ENCODE results near the gene IGFBP7. TPM values are rescaled to one million over a fixed set of nuclear protein-coding genes. Genes with fewer than 3 reads are reported as not detected.

IGFBP7 gene
- polyA plus RNA-seq, 4 donors: 466 to 679 (median 600) TPM

DNA sequence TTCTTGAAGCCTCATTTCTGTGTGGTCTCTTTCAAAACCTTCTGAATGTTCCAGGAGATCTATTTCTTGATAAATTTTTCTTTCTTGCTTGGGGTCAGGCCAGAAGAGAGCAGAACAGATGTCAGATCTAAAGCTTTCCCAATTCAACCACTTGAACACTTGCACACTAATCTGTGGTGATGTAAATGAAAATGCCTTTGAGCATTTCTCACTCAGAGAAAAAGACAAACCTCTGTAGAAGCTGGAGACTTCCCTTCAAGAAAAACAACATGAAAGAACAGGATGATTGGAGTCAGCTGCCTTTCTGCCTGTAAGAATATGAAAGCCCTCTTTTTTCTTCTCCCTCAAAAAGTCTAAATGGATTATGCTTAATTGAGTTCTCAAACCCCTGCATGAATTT is 11.2 kb downstream of the IGFBP7 start:
- no peak for DNase-seq (ENCODE audit: low read depth in 4 of 4, low spot score in 2 of 4)

DNA sequence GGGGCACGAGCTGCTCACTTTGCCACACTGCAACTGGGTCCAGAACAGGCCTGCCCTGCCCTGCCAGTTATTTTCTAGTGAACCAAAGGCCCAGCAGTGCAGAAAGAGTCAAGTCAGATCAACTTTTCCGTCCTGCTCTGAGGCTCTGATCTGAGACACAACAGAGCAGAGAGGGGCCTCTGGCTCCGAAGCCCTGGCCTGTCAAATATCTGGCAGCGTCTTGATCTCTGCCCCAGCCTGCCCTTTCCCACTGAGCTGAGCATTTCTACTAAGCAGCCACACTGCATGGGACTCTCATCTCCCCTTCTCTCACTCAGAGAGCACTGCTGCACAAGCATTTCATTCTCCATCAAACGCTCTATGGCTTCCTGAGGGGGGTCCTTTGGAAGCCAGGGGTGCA is 11.8 kb downstream of the IGFBP7 start:
- DNase-seq (ENCODE audit: low read depth in 4 of 4, low spot score in 2 of 4): no peak

DNA sequence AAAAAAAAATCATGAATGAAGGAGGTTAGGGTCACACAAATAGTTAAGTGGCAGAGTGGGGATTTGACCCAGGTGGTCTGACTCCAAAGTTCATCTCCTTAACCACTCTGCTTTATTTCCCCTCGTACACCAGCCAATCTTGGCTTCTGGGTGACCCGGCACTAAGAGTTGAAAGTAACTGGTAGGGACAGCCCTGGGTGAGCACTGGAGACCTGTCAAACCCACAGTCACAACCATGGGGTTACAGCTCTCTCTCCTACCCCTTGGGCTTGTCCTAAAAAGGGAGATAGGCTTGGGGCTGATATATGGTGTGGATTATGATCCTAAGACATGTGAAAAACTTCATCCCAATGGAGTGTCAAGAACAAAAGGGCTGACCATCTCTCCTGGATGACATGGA is 12.5 kb downstream of the IGFBP7 start:
- DNase-seq (ENCODE audit: low read depth in 4 of 4, low spot score in 2 of 4): no peak

DNA sequence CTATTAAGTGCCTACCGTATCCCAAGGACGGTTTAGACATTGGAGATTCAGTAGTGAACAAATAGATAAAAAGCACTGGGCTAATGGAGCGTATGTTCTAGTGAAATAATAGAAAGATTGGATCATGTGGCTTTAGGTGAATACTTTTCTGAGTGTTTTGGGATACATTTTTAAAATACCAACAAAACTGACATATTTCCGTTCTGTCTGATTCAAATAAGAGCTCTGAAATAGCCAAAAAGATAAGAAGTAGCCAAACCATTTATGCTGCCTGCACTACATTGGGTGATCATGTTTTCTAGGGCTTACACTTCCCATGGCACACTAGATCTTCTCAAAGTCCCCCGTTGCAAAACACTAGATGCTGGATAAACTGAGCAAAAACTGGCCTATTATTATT is 14.2 kb downstream of the IGFBP7 start:
- no peak for DNase-seq (ENCODE audit: low read depth in 4 of 4, low spot score in 2 of 4)

DNA sequence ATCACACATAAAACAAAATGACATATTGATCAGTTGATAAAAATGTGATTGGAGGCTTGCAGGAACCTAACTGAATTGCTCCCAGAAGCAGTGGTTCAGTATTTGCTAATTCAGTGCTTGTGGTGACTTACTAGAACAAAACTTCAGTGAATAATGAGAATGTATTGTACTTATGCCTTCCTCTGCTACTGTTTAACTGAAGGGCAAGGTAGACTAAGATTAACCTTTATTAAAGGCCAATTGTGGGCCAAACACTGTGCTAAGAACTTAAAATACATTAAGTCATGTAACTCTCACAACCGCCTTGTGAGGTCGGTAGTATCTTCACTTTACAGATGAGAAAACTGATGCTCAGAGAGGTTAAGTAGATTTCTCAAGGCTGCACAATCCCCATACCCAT is 14.9 kb downstream of the IGFBP7 start:
- DNase-seq (ENCODE audit: low read depth in 4 of 4, low spot score in 2 of 4): no peak

DNA sequence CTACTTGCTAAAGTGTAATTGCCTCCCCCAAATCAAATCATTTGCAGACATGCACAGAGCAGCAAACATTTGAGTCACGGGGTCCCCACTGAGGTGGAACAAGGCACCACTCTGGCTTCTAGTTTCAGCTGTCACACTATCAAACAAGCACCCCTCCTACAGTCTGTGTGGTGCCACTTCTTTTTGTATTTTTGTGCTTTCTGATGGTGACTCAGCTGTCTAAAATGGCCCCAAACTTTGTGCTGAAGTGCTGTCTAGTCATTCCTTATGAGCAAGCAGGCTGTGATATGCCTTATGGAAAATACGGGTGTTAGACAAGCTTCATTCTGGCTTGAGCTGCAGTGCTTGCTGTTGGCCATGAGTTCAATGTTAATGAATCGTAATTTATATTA is 15.4 kb downstream of the IGFBP7 start:
- no peak for DNase-seq (ENCODE audit: low read depth in 4 of 4, low spot score in 2 of 4)

DNA sequence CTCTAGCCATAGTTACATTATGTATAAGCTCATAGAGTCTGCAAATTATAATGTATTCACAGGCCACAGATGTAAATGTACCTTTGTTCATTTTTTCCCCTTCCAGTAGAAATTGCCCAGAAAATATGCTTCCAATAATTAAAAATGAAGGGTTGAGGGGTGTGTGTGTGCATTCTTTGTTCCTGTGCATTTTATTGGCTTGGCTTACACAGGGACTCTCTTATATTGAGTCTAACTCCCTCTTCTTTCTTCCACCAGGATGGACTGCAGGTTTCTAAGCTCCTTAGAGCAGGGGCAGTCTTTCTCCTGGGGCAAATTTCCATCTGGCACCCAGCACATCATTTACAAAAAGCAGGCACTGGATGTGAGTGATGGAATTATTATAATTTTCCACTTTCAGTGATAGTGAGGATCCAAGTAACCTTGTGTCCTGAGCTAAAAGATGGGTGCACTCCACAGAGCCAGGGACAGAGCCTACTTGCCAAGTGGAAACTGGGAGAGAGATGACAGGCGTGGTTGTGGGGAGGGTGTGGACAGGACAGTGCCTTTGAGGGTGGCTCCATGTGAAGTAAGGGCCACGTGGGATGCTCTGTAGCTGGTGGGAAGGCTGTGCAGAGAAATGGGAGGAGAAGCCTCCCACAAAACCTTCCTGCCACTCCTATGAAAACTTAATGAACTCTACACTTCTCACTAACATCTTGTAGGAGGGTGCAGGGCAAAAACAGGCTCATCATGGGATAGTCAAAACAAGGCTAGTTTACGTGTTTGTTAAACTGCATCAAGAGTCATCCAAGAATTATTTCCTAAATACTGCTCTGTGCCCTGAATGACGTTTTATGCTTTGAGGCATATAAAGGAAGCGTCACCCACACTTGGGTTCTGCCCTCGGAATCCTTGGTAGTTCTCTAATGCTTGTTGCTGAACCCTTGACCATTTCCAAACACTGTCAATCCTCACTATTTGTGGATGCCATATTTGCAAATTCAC is 16.0 kb downstream of the IGFBP7 start:
- no peak for DNase-seq (ENCODE audit: low read depth in 4 of 4, low spot score in 2 of 4)

DNA sequence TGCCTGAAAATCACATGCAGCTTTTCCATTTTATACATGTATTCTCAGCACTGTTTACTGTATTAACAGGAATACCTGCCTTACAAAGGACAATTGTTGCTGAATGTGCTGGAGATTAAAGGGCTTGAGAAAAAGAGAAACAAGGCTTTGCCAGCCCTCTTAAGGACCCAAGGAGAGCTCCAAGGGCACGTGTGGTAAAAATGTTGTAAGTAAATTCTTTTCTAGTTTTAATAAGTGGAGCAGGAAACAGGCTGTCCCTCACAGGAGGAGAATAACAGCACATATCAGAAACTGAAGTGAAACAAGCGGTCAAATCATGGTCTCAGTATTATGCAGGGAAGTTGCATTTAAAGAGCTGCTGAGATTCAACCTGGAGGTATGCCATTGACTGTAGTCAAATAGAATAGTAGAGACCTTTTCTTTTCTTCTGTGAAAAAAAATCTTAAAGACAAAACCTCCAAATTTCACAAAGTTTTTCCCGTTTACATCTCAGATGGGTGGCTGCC is 18.5 kb downstream of the IGFBP7 start:
- no peak for DNase-seq (ENCODE audit: low read depth in 4 of 4, low spot score in 2 of 4)

DNA sequence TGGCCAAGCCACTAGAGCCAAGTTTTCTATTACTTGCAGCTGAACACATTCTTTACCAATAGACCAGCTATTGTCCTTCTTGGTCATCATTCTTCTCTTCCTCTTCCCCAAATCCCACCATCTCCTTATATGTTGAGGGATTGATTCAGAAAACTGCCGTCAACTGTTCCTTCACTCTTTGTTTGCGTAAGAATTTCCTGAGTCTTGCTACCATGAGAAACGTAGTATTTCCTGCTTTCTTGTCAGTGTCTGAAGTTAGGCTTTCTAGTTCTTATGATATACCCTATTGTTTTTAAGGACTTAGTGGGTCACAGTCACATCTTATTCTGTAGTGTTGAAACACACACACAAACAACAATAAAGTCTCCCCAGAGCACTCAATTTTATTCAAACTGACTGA is 20.1 kb downstream of the IGFBP7 start:
- no peak for DNase-seq (ENCODE audit: low read depth in 4 of 4, low spot score in 2 of 4)

DNA sequence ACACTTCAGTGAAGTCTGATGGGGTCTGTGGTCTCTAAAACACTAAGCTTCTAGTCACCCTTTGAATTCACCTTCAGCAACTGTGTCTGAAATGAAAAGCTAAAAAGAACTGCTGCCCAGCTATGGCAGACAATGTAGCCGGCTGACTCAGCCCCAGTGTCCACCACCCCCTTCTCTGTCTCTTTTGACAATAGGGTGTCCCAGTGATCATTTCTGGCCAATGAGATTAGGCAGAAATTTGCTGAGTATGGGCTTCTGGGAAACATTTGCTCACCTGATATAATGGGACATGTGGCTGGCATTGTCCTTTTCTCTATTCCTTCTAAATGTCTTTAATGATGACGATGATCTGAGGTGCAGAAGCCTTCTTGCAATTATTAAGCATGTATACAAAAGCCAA is 20.6 kb downstream of the IGFBP7 start:
- no peak for DNase-seq (ENCODE audit: low read depth in 4 of 4, low spot score in 2 of 4)

DNA sequence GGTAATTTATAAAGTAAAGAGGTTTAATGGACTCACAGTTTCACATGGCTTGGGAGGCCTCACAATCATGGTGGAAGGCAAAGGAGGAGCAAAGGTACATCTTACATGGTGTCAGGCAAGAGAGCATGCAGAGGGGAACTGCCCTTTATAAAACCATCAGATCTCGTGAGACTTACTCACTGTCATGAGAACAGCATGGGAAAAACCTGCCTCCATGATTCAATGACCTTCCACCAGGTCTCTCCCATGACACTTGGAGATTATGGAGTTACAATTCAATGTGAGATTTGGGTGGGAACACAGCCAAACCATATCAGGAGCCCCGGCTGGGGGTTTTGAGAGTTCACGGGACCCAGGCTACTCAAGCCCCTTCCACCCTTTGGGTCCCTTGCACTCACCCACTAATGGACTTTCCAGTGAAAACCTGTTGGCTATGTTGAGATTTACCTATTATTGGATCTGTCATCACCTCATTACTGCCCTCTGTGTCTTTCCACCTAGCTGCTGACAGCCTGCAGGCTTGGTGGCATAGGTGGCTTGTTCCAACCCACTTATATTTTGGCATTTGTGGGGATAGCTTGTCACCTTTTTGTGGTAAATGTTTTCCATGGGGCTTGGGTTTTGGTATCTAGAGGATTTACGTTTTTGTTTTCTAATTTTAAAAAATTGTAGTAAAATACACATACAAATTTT is 24.0 kb downstream of the IGFBP7 start:
- DNase-seq (ENCODE audit: low read depth in 4 of 4, low spot score in 2 of 4): no peak

DNA sequence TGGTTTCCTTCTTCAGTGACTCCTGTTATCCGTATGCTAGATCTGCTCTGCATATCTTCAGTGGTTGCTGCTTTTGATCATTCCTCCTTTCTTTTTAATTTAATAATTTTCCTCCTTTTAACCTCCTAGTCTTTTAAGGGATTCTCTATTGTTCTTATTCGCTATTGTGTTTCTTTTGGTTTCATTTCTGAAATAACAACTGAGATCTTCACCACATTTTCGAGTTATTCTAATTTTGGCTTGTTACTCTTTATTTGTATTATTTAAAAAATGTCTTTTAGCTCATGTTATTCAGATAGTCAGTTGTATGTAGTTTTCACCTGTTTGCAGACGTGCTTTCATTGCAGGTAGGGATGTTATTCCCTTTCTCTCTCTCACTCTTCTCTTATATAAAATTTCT is 24.9 kb downstream of the IGFBP7 start:
- no peak for DNase-seq (ENCODE audit: low read depth in 4 of 4, low spot score in 2 of 4)

DNA sequence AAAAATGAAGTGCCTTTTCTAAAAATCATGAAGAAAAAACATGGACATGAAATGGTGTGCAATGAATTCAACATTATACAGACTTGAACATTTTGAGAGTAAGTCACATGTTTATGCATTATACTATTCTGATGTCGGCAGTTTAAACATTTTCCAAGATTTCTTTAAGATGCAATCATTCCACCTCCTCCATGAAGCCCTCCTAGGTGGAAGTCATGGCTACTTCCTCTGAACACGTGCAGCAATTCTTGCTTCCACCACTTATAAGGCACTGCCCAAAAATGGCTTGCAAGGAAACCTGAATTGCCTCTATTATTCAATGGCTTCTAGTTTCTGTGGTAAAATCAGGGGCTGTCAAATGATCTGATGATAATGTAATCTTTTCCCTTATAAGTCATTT is 25.8 kb downstream of the IGFBP7 start:
- no peak for DNase-seq (ENCODE audit: low read depth in 4 of 4, low spot score in 2 of 4)

DNA sequence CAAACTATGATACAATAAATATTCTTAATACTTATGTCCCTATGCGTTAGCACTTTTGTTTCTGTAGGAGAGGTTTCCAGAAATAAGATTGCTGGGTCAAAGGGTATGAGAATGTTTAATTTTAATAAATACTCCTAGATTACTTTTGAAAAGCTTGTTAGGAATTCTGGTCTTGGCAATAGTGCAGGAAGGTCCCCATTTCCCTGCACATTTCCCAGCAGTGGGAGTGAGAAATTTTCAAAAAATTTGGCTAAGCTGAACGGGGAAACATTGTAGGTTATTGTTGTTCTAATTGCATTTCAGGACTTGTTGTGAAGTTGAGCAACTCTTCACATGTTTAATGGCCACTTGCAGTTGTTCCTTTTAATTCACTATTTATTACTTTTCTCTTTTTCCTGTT is 27.1 kb downstream of the IGFBP7 start:
- DNase-seq (ENCODE audit: low read depth in 4 of 4, low spot score in 2 of 4): no peak

DNA sequence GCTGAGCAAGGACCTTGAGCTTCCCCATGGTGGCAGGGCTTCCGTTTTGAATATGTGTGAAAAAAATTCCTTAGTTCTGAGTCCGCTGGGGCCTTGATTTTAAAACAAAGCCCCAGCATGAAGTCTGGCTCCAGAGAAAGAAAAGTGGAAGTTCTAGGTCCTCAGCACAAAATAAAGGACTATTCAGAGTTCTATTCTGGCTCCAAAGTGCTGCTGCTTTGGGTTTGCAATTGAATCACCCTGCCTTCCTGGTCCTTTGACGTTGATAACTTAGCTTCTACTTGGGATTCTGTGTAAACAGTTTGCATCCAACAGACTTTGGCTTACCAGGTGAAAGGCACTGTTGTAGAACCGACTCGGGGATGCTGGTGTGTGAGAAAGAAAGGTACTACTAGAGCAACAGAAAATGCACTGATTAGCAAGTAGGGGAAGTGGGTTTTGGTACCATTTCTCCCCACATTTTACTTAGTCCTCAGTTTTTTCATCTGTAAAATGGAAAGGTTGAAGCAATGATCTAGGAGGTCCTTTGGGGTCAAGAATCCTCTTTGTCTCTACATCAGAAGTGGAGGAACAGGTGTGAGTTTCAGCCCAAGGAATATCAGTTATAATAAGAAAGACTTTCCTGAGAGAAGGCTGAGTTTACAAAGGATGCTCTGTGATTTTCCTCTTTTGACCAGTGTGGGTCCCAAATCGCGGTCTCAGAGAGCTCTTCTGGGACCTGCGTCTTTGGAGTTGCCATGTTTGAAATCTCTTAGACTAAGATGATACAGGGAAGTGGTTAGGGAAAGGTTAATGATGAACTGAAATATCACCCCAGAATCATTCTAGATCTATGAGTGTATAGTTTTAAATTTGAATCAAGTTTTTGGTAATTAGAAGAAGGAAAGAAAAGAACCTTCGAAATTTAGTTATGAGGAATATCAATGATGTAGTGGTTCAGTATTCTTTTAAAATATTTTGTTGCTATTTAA is 28.2 kb downstream of the IGFBP7 start:
- DNase-seq (ENCODE audit: low read depth in 4 of 4, low spot score in 2 of 4): no peak

DNA sequence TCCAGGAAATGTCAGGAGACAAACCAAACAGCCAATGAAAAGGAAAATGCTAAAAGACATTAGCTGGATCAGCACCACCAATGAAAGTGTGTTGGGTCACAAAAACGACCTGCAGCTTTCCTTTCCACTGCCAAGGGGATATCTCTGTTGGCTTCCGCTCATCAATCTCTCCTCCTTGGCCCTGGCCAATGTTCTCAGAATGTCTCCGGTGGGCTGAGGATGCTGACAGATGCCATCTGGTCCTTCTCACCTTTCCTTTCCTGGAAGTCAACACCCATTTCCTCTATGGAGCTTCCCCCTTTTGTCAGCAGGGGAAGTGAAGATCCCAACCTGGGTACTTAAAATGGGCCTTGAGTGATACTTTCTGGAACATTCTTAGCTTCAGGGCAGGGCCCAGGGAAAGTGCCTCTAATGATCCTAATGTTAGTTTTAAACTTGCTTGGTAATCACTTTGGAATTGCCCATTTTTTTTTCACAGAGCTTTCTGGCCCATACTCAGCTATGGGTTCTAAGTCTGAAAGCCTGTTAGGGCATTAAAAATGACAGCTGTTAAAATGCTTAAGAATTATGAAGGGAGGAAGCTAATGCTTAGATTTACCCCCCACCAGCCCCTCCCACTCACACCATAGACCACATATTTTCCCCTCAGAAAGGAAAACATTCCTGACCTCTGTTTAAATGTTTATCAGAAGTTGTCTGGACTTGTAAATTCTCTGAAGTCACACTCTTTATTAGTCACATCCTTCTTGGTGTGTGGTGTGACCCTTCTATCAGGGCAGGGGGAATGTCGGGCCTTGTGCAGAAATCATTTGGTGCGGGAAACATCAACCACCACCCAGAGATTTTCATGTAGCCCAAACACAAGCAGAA is 29.2 kb downstream of the IGFBP7 start:
- no peak for DNase-seq (ENCODE audit: low read depth in 4 of 4, low spot score in 2 of 4)

DNA sequence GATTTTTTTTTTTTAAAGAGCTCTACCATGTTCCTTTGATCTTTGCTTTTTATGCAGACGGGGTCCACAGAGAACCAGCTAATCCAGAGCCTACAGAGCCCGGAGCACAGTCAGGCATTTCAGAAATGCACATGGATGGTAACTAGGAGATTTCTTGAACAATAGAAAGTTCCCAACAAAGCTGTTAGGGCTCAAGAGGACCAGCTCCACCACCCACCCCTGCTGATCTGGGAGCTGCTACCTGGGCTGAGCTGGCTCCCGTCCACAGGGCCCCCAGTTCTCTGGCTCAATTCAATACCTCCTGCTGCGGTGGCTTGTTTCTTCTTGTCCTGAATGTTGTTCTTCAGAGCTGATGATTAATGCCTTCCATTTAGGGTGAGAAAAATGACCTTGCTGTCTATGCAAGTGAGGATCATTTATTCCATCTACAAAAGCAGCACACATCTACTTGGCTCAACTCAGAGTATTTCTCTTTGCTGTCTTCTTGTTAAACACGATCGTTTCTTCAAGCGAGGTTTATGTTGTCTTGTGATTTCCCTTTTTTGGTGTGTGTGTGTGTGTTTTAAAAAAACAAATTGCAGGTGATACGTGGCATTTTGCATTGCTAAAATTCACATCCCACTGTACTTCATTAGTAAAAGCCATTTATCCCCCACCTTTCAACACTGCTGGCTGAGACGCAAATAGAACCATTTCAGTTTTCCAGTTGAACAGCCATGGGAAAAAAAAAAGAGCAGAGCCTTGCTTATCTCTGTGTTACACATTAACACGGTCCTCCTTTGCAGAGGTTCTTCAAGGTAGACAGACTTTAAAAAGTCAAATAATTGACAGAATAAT is 31.3 kb downstream of the IGFBP7 start:
- peak in 1 of 4 donors; percentile 66 for DNase-seq (ENCODE audit: low read depth in 4 of 4, low spot score in 2 of 4)

DNA sequence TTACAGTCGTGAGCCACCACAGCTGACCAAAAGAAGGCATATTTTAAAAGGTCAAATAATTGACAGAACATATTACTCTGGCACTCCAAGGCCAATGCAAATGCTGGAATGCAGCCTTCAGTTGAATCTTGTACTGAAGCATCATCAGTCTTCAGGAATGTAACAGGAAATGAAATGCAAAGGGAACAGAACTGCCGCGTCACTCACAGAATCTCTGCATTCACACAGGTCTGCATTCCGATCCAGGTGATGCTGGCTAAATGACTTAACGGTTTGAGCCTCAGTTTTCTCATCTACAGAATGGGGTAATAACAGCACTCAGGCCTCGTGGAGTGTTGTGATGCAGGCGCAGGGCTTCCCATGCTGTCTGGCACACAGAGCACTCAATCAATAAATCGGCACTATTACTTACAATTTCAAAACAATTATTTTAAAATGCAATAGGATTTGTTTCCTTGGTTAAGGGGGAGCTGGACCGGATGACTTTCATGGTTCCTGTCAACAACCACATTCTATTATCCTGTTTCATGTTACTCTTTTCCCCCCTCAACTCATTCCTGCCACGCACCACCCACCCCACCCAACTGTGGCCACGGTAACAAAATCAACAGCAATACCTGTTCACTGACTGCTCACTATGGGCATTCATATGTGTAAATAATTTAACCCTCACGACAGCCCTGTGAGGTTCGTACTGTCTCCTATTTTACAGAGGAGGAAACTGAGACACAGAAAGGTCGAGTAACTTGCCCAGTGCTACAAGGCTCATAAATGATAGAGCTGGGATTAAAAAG is 32.4 kb downstream of the IGFBP7 start:
- DNase-seq (ENCODE audit: low read depth in 4 of 4, low spot score in 2 of 4): no peak

All from left renal cortex interstitium (tissue), 4 donors.